Liver (tissue), 9 donors: Measurements from ENCODE around the gene ZNF835. TPM values are rescaled to one million over a fixed set of nuclear protein-coding genes. Genes with fewer than 3 reads are reported as not detected.
A peak's percentile ranks its signal among the peaks of the same experiment; 100 is the strongest.

Source experiments
- DNase-seq: peaks from one replicate; pipeline ENCODE4 v3.0.0-alpha.2; 2017; ENCODE audit warnings: low spot score
- H3K27ac ChIP-seq, 2 donors: one replicate each; pipeline ENCODE4 v1.7.0; 2013; ENCODE audit warnings: inconsistent platforms in 2 of 2, low read length in 2 of 2, control low read depth in 1 of 2, low read depth in 1 of 2, mild to moderate bottlenecking in 1 of 2
- H3K27me3 ChIP-seq, 4 donors: one replicate each; pipeline versions ENCODE4 v1.6.1 to v1.7.0; 2013; ENCODE audit warnings: low read length in 3 of 4, inconsistent platforms in 1 of 4, mild to moderate bottlenecking in 1 of 4, moderate library complexity in 1 of 4; ENCODE audit not compliant: control insufficient read depth in 4 of 4, insufficient read depth in 4 of 4
- H3K36me3 ChIP-seq, 4 donors: one replicate each; pipeline versions ENCODE4 v1.6.1 to v1.7.0; 2013; ENCODE audit warnings: low read length in 3 of 4, mild to moderate bottlenecking in 3 of 4, low read depth in 1 of 4, moderate library complexity in 1 of 4; ENCODE audit not compliant: control insufficient read depth in 4 of 4, insufficient read depth in 3 of 4
- H3K4me1 ChIP-seq, 4 donors: one replicate each; pipeline versions ENCODE4 v1.6.1 to v1.7.0; 2013; ENCODE audit warnings: low read length in 3 of 4, mild to moderate bottlenecking in 3 of 4, moderate library complexity in 1 of 4; ENCODE audit not compliant: control insufficient read depth in 4 of 4, insufficient read depth in 4 of 4
- H3K4me3 ChIP-seq, 3 donors: one replicate each; pipeline versions ENCODE4 v1.6.1 to v1.7.0; 2013; ENCODE audit warnings: low read length in 3 of 3, control low read depth in 1 of 3, low read depth in 1 of 3, mild to moderate bottlenecking in 1 of 3
- H3K9ac ChIP-seq, 2 donors: one replicate each; pipeline ENCODE4 v1.7.0; 2013; ENCODE audit warnings: low read length in 2 of 2, mild to moderate bottlenecking in 2 of 2, moderate library complexity in 2 of 2, control low read depth in 1 of 2, low read depth in 1 of 2
- H3K9me3 ChIP-seq, 4 donors: one replicate each; pipeline versions ENCODE4 v1.6.1 to v1.7.0; 2013; ENCODE audit warnings: low read length in 3 of 4; ENCODE audit not compliant: control insufficient read depth in 4 of 4
- CTCF ChIP-seq: fragments of 150-350 bp; IDR thresholded peaks from 2 replicates; pipeline ENCODE4 v1.5.1; 2017; ENCODE audit warnings: improper control_type of control experiment, low read depth, low read length; ENCODE audit not compliant: missing input control
- FOXA1 ChIP-seq: IDR thresholded peaks from 2 replicates; pipeline ENCODE4 v1.6.1; 2016; ENCODE audit warnings: antibody characterized with exemption
- GABPA ChIP-seq, 2 donors: IDR thresholded peaks in 1 of 2; conservative IDR thresholded peaks in 1 of 2; 2 replicates each; pipeline ENCODE4 v1.6.1; 2016; ENCODE audit warnings: antibody characterized with exemption in 2 of 2, mild to moderate bottlenecking in 1 of 2, moderate library complexity in 1 of 2
- HNF4A ChIP-seq, 2 donors: conservative IDR thresholded peaks; 2 replicates each; pipeline ENCODE4 v1.6.1; 2016; ENCODE audit warnings: antibody characterized with exemption in 2 of 2, mild to moderate bottlenecking in 2 of 2
- JUND ChIP-seq, 2 donors: IDR thresholded peaks; 2 replicates each; pipeline ENCODE4 v1.6.1; 2016; ENCODE audit warnings: antibody characterized with exemption in 2 of 2
- NR2F2 ChIP-seq: IDR thresholded peaks from 2 replicates; pipeline ENCODE4 v1.6.1; 2016; ENCODE audit warnings: antibody characterized with exemption
- RAD21 ChIP-seq, 2 donors: IDR thresholded peaks; 2 replicates each; pipeline ENCODE4 v1.6.1; 2016; ENCODE audit warnings: antibody characterized with exemption in 2 of 2, mild to moderate bottlenecking in 2 of 2
- ZBTB33 ChIP-seq: IDR thresholded peaks from 2 replicates; pipeline ENCODE4 v1.6.1; 2016; ENCODE audit warnings: antibody characterized with exemption
- WGBS: extraction: QIAGEN DNeasy Blood & Tissue Kit; methylation state at CpG from one replicate; pipeline ENCODE4 v1.1.7; 2013; 5-methylcytosine and 5-hydroxymethylcytosine counted together
- polyA plus RNA-seq, 2 donors: library from polyadenylated mRNA; stranded (reverse) in 1 of 2; unstranded in 1 of 2; fragments of 200-250 nt in 1 of 2; fragments of >200 nt in 1 of 2; fragmentation: Nextera tagmentation in 1 of 2; extraction: Ambion mirVana in 1 of 2; gene quantifications; one replicate each; pipeline versions ENCODE4 v1.2.1 to v1.2.3, GENCODE V29; 2013 to 2015
- total RNA-seq, 2 donors: library from RNA; depleted of rRNA; stranded (reverse); fragments of >200 nt; gene quantifications; one replicate each; pipeline ENCODE4 v1.2.3, GENCODE V29; 2014
- donor health status: healthy.
- donor health status: healthy.
- donor health status: healthy.
- donor health status: healthy.
- donor health status: healthy.

Gene ZNF835
- total and polyA plus RNA-seq, 4 donors, result 0.19 to 2.3 (median 0.76) TPM

- no peak for TF ChIP-seq GABPA (IDR thresholded peaks at IDR 0.05 in 1 of 2, conservative IDR thresholded peaks at IDR 0.05 in 1 of 2)
- TF ChIP-seq HNF4A (conservative IDR thresholded peaks at IDR 0.05), result no peak
- no peak for TF ChIP-seq NR2F2
These were observed 7.5 kb downstream of the ZNF835 start (continued) for GRCh38 chr19:56663931-56664500.

GRCh38 chr19:56661248-56661647 lies 10.3 kb downstream of the ZNF835 start:
- H3K9me3 ChIP-seq, result peaks cover 8 to 43% (median 20%) of the 10 kb centered on the region in 4 donors

GRCh38 chr19:56660381-56661107 lies 11.0 kb downstream of the ZNF835 start:
- H3K27ac ChIP-seq, result no peak overlapping the region
- TF ChIP-seq ZBTB33 (no peak), CTCF (peak; percentile 19)
- 21% methylated on average over 32 of the region's 32 CpGs for WGBS
- H3K9me3 ChIP-seq, result peaks cover 8 to 43% (median 21%) of the 10 kb centered on the region in 4 donors
- peak overlapping the region in 1 of 3 donors; percentile 9 for H3K4me3 ChIP-seq
- H3K27me3 ChIP-seq, result no peaks in the 10 kb centered on the region
- no peak for DNase-seq
- no peaks in the 10 kb centered on the region for H3K36me3 ChIP-seq
- no peaks in the 10 kb centered on the region for H3K4me1 ChIP-seq
- no peak overlapping the region for H3K9ac ChIP-seq

More at GRCh38 chr19:56661248-56661647, 10.3 kb downstream of the ZNF835 start:
- no peak overlapping the region for H3K9ac ChIP-seq
- DNase-seq, result no peak
- no peak overlapping the region for H3K4me3 ChIP-seq
- H3K36me3 ChIP-seq, result no peaks in the 10 kb centered on the region
- WGBS, result 86% methylated on average over 3 of the region's 3 CpGs
- H3K4me1 ChIP-seq, result no peaks in the 10 kb centered on the region
- H3K27me3 ChIP-seq, result no peaks in the 10 kb centered on the region
- TF ChIP-seq FOXA1 (no peak), RAD21 (IDR thresholded peaks at IDR 0.05) (no peak), JUND (IDR thresholded peaks at IDR 0.05) (no peak), ZBTB33 (no peak)
- H3K27ac ChIP-seq, result no peak overlapping the region
